Retina (tissue), 1 donor: ENCODE measurements around the gene KHNYN.
"Not testable (repeated sequence)": the region's sequence is repeated elsewhere in the genome, so short reads cannot be mapped to it uniquely, and the experiment has no call there.

Experiments
- DNase-seq: peaks from one replicate; pipeline ENCODE4 v3.0.0-alpha.2; 2016

KHNYN gene

DNA sequence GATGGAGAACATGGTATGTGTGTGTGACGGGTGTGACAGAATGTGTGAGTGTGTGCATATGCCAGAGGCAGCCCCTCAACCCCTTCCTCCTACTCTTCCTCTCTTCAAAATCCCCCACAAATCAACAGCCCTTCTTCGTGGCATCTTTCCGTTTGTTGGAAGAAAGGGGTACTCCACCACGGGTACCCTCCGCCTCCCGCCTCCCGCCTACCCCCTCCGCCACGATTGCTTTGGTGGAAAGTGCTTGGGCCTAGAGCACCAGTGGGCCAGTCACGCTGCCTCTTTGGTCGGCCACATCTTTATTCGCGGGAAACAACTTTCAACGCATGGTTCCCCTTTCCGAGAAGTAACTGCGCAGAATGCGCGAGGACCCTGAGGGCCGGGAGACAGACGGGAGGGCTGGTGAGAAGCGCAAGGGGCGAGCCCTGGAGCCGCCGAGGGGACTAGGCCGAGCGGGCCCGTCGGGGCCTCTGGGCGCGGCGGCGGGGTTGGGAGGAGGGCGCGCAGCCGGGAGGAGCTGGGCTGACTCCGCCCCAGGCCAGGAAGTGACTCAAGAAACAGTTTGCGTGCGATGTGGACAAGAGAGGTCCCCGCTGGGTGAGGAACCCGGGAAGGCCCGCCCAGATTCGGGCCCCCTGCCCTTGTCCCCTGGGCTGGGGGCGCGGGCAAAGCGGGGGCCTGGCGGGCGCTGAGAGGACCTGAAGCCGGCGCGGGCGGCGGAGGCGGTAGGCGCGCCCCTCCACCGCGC lies at the start of gene KHNYN, which contains the start of gene CBLN3:
Gene KHNYN (plus strand): TSS at position 560 of the 748 bp plus-strand sequence. CDS start 777 bp downstream, outside the sequence.
Gene CBLN3 (minus strand): TSS at position 274 of the 748 bp plus-strand sequence. CDS start 614 bp downstream, outside the sequence.
- DNase-seq = peak; percentile 89

DNA sequence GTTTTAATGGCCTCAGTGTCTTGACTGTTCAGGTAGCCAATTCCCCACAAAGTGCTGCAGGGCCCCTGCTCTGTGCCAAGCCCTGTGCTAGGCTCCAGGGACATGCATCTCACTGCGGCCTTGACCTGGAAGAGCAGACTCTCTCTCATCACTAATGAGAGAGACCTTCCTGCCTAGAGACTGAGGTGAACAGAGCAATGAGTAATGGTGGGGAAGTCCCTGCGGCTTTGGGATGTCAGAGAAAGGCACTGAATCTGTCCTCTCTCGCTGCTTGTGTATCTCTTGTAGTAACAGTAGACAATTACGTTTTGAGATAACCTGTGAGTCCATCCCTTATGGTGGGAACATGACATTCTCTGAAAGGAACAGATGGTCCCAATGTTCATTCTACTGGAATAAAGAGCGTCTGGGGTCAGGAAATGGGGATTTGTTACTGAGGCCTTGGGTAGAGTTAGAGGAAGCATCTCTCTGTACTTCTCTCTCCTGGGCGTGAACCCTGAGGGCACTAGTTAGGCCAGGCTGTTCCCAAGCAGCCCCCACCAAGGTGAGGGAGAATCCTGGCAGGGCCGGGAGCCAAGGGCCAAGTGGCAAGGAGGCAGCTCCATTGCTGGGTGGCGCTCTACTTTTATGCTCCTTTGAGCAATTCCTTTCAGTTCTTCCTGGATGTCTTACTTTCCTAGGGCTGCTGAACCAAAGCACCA lies 48.2 kb upstream of the KHNYN start:
- DNase-seq = peak; percentile 25

DNA sequence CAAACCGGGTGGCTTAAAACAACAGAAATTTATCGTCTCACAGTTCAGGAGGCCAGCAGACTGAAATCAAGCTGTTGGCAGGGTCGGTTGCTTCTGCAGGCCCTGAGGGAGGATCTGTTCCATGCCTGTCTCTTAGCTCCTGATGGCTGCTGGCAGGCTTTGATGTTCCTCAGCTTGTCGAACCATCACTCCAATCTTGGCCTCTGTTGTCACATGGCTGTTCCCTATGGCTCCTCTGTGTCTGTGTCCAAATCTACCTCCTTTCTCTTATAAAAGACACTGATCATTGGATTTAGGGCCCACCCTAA lies 47.7 kb upstream of the KHNYN start:
- DNase-seq = no peak

DNA sequence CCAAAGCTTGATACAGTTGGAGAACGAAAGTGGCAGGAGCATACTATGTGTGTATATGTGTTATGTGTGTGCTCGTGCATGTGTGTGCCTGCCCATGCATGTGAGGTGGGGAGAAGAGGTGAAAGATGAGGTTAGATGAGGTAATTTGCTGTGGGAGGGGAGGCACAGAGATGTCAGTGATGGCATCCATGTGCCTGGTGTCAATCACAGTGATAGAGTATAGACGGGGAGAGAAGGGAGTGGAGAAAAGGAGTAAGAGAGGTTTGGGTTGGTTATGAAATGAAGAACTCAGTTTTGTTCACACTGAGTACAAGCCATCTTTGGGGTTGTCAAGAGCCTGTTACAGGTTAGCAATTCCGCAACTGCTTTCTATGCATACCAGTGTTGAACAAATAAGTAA lies 45.6 kb upstream of the KHNYN start:
- DNase-seq = no peak

DNA sequence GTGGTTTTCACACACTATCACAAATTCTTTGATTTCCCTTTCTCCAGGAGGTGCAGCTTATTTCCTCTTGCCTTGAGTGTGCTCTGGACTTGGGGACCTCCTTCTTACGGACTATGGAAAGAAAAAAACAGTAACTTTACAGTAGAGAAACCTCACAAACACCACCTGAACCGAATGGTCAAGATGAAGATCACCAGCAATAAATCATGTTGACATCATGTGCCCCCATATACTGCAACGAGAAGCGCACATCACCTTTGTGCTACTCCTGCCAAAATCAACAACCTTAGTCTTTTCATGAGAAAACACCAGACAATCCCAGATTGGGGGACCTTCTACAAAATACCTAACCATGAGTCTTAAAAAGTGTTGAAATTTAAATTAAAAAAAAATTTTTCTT lies 44.2 kb upstream of the KHNYN start:
- no peak for DNase-seq

DNA sequence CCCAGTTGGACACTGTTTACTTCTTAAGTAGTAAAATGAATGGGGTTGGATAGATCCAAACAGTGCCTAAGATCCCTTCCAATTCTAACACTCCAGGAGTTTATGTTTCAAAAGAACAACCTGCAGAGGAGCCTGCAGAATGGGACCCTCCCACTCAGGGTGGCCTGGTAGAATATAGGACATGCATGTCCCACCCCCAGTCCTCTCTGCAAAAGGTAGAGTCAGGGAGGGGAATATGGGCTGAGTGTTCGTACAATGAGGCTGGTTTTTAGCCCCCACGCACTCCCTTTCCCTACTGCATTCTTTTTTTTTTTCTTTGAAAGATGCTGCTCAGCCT lies 42.8 kb upstream of the KHNYN start:
- no peak for DNase-seq

DNA sequence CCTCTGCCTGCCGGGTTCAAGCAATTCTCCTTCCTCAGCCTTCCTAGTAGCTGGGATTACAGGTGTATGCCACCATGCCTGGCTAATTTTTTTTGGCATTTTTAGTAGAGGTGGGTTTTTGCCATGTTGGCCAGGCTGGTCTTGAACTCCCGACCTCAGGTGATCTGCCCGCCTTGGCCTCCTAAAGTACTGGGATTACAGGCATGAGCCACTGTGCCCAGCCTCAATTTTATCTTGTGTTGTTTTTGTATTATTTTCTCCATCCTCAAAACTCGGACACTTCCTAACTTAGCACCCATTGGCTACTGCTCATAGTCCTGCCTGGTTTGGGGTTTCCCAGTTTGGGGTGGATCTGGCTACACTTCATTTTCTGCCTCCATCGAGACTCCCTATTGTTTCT lies 42.2 kb upstream of the KHNYN start:
- DNase-seq = not testable (repeated sequence)

DNA sequence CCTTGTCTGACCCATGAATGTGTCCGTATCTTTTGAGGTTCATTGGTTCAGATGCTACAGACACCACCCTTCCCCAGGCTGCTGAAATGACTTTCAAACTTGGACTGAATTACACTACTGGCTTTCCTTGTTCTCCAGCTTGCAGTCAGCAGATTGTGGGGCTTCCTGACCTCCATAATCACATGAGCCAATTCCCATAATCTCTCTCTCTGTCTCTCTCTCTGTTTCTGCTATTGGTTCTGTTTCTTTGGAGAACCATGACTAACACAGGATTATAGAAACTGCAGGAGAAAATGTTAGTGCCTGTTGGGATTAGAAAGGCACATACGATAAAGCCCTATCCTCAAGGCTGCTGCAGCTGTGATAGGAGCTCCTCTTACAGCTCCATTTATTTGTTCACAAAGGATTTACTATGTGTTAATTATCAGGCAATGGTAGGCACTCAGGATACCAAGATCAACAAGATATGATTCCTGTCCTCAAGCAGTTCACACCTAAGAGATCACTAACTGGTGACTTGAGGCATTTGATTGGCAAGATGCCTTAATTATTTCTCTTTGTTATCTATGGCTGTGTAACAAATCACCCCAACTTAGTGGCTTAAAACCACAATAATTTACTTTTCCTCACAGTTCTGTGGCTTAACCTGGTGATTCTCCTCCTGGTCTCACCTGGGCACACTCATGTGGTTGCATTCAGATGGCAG lies 41.1 kb upstream of the KHNYN start:
- no peak for DNase-seq

DNA sequence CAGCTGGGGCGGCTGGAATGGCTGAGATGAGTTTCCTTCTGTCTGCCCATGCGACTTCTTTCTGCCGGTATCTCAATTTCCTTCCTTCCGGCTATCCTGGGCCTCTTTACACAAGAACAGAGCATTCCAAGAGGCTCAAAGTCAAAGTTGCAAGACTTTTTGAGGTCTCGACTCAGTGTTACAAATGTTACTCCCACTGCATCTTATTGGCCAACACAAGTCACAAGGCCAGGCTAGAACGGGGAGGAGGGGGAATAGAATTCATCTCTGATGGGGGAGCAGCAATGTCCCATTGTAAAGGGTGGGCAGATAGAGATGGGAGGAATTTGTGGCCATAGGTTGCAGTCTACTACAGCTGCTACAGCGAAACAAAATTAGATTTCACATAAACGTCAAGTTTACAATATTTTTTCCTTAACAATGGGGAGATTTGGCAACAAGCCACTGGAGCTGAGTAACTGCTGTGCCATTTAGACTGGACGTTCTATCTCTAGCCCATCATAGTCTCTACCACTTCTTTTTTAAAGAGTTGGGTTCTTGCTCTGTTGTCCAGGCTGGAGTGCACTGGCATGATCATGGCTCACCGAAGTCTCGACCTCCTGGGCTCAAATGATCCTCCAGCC lies 40.4 kb upstream of the KHNYN start:
- DNase-seq = no peak

DNA sequence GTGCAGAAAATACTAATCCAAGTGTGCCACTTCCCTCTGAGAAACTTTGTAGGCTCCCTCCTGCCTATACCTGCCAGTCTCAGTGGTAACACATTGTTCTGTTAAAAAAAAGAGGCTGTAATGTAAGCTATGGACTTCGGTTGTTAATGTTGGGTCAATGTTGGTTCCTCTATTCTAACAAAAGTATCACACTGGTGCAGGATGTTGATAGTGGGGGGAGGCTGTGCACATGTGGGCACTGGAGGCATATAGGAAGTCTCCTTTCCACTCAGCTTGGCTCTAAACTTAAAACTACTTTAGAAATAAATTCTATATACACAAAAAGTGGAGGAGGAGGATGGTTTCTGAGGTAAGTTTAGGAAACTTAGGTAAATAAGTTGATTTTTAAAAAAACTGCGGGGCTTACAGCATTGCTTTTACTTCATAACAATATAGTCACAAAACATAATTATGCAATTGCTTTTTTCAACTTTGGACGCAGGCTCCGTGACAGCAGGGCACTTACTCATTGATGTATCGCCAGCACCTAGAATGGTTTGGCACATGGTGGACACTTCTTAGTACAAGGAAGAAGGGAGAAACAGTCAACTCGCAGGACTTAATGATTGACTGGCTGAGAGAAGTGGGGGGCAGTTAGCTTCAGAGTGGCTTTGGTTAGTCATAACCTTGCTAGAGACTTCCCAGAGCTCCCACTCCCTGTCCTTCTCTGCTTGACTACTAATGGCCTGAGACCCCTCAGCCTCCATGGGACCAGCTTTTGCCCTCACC lies 38.9 kb upstream of the KHNYN start:
- no peak for DNase-seq

DNA sequence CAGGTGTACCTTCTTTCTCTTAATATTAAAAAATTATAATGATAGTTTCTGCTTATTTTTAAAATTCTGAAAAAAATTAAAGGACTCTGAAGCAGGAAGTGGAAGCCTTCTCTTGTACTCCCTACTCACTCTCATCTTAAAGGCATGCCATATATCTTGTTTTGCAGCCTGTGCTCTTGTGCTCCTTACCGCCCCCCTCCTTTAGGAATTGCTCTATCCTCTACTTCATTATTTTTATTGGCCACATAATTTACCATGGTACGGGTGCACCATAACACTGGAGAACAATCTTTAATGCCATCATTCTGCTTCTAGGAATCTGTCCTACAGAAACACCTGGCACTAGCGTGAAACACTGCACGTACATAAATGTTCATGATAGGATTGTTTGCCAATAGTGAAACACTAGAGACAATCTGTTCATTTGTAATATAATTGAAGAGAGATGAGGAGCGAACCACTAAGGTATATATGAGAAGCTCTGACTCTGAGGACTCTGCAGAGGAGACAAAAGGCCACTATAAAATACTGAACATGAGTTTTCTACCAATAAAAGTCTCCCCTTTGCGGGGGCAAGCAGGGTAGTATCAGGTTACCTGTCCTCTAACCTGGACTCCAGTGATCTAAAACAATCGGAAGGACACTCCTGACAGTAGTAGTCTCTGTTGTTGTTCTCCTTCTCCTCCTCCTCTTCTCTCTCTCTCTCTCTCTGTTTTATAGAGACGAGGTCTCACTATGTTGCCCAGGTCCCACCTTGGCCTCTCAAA lies 37.2 kb upstream of the KHNYN start:
- no peak for DNase-seq

DNA sequence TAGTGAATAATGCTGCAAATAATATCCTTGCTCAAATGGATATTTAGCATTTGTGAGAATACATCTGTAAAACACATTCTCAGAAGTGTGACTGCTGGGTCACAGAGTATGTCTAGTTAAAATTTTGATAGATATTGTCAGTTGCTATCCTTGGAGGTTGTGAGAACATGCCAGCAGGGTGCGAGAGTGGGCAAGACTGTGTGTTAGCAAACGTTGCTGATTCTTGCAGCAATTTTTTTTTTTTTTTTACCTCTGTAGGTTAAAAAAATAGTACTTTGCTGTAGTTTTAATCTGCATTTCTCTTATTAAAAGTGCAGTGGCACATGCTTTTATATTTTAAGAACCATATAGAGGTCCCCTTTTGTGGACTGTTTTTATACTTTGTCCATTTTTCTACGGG lies 35.5 kb upstream of the KHNYN start:
- no peak for DNase-seq

DNA sequence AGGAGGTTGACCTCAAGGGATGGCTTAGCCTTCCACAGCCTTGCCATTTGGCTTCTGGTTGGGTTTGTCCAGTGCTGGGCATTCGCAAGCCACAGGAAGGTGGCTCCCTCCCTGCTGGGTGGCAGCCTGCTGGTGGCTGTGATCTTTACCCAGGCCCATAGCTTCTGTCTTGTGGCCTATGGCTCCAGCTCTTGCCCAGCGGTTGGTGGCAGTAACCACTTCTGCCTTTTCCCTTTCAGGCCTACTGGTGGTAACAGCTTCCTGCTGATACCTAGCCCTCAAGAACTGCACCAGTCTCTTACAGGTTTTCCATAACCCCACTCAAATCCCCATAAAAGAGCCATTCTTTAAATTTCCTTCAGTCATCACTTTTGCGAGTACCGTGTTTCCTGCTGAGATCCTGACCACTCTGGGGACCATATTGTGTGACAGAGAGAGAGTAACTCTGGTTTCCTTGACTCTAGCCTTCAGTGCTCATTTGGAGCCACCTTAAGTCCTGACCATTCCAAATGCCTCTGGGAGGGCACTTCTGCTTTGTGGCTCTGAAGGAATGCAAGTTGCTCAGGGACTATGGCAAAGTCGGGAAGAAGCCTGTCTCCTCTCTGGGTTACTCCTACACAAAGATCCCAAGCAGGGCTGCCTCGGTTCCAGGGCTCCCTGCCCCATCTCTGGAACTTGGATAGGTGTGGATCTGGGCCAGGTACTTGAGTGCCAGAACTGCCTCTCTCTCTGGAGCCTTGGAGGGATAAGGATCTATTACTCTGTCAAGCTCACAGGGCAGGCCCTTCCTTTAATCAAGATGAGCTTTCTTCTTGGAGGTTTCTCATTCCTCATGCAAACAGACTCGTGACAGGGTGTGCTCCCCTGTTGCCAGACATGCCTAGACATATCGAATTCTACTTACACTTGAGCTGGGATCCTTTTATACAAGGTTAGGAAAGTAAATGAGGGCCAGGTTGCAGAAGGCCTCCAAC lies 33.9 kb upstream of the KHNYN start:
- no peak for DNase-seq

DNA sequence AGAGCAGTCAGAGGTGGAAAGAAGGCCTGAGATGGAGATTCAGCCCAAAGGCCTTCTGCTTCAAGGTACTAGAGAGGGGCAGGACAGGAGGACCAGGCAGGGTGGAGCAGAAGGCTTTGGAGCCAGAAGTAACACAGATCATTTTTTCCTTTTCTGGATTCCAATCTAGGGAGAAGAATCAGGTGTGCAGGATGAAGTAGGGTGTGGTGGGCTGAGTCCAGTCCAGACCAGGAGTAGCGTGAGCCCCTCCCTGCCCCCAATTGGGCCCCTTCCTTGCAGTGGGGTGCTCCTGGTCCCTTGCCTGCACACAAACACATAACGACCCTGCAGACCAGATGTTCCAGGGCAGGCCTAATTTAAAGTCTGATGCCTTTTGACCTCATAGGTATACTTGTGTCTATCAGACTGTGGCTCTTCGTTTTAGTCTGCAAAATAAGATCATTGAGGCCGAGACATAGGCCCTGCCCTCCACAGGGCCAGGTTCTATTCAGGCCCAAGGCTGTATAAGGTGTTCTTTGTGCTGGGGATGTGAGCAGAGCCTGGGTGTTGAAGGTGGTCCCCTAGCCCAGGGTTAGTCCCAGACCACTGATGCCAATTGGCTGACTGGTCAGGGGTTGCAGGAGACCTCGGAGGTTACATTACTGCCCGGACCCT lies 32.0 kb upstream of the KHNYN start:
- DNase-seq = no peak

DNA sequence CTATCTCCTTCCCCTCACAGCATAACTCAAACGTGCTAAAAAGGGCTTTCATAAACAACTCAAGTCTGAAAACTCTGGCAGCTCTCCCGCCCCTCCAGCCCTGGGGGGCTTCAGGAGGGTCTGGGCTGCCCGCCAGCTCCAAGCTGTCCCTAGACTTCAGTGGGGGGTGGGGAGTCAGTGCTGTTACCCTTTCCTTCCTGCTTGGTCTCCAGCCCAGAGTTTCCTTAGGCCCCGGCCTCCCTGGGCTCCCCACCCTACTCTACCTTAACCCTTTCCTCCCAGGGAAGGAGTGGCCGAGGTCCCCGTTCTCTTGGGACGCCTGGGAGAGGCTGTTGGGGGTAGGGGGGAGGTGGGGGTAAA lies 31.5 kb upstream of the KHNYN start:
- DNase-seq = peak; percentile 65

DNA sequence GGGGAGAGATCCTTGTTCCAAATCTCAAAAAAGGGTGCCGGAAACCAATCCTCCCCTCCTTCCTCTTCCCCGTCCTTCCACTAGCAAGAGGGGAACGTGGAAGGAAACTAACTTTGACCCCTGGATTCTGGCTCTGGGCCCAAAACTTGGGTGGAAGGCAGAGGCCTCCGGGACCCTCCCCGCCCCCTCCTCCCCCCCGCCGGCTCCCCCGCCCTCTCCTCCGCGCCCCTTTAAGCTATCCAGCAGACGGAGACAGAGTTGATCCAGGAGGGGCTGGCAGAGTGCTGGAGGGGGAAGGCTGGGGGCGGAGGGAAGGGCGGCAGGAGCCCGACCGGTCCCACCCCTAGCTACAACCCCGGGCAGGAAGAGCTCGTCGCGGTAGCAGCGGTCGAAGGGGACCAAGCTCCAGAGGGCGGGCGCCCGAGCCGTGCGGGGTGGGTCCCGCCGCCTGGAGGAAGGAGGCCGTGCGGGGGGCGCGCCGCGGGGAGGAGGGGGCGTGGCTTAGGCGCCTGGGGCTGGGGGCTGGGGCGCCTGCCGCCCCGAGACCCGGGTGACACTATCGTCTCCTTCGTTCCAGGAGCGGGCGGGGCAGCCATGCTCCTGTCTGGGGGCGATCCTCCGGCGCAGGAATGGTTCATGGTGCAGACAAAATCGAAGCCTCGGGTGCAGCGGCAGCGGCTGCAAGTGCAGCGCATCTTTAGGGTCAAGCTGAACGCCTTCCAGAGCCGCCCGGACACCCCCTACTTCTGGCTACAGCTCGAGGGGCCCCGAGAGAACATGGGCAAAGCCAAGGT lies 30.9 kb upstream of the KHNYN start, which contains the start of gene NYNRIN:
Gene NYNRIN (plus strand): TSS at position 351 of the 794 bp plus-strand sequence. CDS start 244 bp downstream, at position 595.
- DNase-seq = peak; percentile 55

DNA sequence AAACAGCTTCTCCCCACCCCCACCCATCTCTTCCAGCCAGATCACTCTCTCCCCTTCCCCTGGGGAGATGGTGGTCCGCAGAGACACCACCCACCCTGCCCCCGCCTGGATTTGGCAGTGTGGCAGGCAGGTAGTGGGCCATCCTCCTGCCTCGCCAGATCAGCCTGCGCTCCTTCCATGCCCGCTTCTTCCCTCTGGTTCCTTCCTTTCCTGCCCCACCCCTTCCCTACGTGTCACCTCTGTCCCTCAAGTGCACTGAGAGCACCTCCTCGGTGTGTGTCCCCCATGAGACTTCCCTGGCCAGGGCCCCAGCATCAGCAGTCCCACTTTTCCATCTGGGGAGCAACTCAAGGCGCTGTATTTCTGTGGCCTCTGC lies 30.3 kb upstream of the KHNYN start:
- DNase-seq = no peak

DNA sequence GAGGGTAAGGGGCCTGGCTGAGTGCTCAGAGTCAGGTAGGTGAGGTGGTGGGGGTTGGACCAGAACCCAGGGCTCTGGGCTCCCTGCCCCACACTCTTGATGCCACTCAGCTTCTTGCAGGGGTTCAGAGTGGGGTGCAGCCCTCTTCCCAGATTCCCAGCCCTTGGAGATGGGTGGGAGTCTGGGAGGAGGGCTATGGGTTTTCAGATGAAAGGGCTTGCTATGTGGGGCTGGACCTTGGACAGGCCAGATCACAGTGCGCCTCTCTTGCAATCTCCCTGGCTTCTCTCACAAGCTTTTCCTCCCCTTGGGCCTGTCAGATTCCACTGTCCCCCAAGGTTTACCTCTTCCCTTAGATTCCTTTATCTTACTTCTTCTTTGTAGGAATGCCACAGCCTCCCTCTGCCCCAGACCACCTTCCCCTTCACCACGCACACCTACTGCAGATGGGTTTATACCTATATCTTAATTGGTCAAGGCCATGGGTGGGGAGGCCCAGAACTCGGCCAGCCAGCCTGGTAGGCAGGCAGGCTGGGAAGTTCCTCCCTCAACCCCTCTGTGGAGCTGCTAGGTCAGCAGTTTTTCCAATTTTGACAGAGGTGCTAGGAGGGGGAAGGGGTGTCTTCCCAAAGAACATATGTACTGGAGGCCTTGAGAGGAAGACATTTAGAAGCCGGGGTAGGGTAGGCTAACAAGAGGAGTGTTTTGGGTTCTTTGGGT lies 29.6 kb upstream of the KHNYN start:
- no peak for DNase-seq
